Measurements from ENCODE around the gene MGST3.

DNA sequence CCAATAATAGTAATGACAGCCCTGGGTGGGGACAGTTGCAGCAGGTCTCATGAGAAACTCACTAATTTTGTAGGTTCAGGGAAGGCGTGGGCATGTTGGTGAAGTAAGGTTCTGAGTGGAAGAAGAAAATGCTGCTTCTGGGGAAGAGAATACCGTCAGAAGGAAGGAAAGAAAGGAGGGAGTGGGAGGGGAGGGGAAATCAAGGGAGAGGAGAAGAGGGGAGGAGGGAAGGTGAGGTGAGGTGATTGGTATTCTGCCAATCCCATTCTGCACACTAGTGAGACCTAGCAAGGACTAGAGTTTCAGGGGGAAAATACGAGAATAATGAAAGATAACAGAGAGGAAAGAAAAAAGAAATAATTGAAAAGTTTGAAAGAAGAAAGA is 32.4 kb upstream of the MGST3 start:
- no peak for TF ChIP-seq CTCF (IDR thresholded peaks at IDR 0.05)
- TF ChIP-seq POLR2A (IDR thresholded peaks at IDR 0.05): no peak

Data from uterus (tissue), 2 donors.